Endothelial cell of umbilical vein (primary cell): ENCODE data around the gene SLFN5. TPM values are rescaled to one million over a fixed set of nuclear protein-coding genes. Genes with fewer than 3 reads are reported as not detected.

ENCODE experiments used
- BruUV-seq: library from RNA; stranded (reverse); fragments of 400-500 nt; replicated peaks from 2 replicates; lab custom pipeline; 2021; lab: Mats Ljungman, UMichigan
- CTCF ChIA-PET: fragments of 300-600, 350-600 bp; sonication (Branson Sonifier 250); formaldehyde crosslinking; loops from one replicate; lab custom pipeline; 2021; ENCODE audit warnings: antibody characterized with exemption, inconsistent platforms; lab: Charles Lee
- POLR2A ChIA-PET: fragments of 300-600, 350-600 bp; sonication (Branson Sonifier 250); formaldehyde crosslinking; loops from one replicate; lab custom pipeline; 2021; ENCODE audit warnings: antibody characterized with exemption, inconsistent platforms; lab: Charles Lee
- DNase-seq: peaks from one replicate; pipeline ENCODE4 v3.0.0-alpha.2; 2011; ENCODE audit warnings: low read depth, low spot score
- FAIRE-seq: peaks from 2 replicates; lab custom pipeline; 2011; peaks lifted over from hg19 to GRCh38; lab: Jason Lieb, UNC
- H2AFZ ChIP-seq: 2 replicates; pipeline ENCODE4 v1.6.0; 2012; ENCODE audit warnings: low read depth, low read length, control low read depth, inconsistent platforms
- H3K27ac ChIP-seq: 2 replicates; pipeline ENCODE4 v1.5.1; 2011; ENCODE audit warnings: low read depth, mild to moderate bottlenecking, control low read depth, low read length, moderate library complexity; ENCODE audit not compliant: insufficient read depth
- H3K27me3 ChIP-seq, 2 experiments: 2 replicates each; pipeline versions ENCODE4 v1.6.0 to v1.6.1; 2011; ENCODE audit warnings: low read length in 2 of 2, mixed read lengths in 1 of 2; ENCODE audit not compliant: control insufficient read depth in 2 of 2, insufficient read depth in 2 of 2
- H3K36me3 ChIP-seq, 2 experiments: 2 replicates in 1 of 2; 3 replicates in 1 of 2; pipeline ENCODE4 v1.5.1; 2011; ENCODE audit warnings: low read length in 2 of 2, mild to moderate bottlenecking in 1 of 2, moderate library complexity in 1 of 2; ENCODE audit not compliant: control insufficient read depth in 2 of 2, insufficient read depth in 2 of 2; ENCODE audit errors: extremely low read depth in 1 of 2
- H3K4me1 ChIP-seq: 3 replicates; pipeline ENCODE4 v1.5.1; 2011; ENCODE audit warnings: mild to moderate bottlenecking, low read length; ENCODE audit not compliant: control insufficient read depth, insufficient read depth; ENCODE audit errors: extremely low read depth
- H3K4me2 ChIP-seq: 2 replicates; pipeline ENCODE4 v1.6.1; 2011; ENCODE audit warnings: low read length, control low read depth, mixed read lengths; ENCODE audit not compliant: insufficient read depth
- H3K4me3 ChIP-seq, 3 experiments: fragments of 200-600 bp in 1 of 3; sonication (generic), shearing (Covaris generic) in 1 of 3; replicated peaks in 1 of 3; 2 replicates each; pipeline ENCODE4 v1.5.1; 2011 to 2016; ENCODE audit warnings: control low read depth in 3 of 3, low read length in 3 of 3, mild to moderate bottlenecking in 2 of 3, inconsistent platforms in 1 of 3, low read depth in 1 of 3, moderate library complexity in 1 of 3; ENCODE audit not compliant: insufficient read depth in 1 of 3
- H3K79me2 ChIP-seq: 2 replicates; pipeline ENCODE4 v1.6.0; 2012; ENCODE audit warnings: low read length, inconsistent platforms; ENCODE audit not compliant: control insufficient read depth, insufficient read depth
- H3K9ac ChIP-seq: replicated peaks from 2 replicates; pipeline ENCODE3; 2011; ENCODE audit warnings: low read length, control low read depth; ENCODE audit not compliant: insufficient read depth; ENCODE audit errors: extremely low read depth
- H3K9me1 ChIP-seq: replicated peaks from 3 replicates; pipeline ENCODE4 v1.6.0; 2011; ENCODE audit warnings: mild to moderate bottlenecking, low read length; ENCODE audit not compliant: control insufficient read depth, insufficient read depth; ENCODE audit errors: extremely low read depth
- H3K9me3 ChIP-seq: replicated peaks from 2 replicates; pipeline ENCODE4 v1.5.1; 2012; ENCODE audit warnings: low read length, inconsistent platforms; ENCODE audit not compliant: control insufficient read depth, insufficient read depth
- H4K20me1 ChIP-seq: replicated peaks from 2 replicates; pipeline ENCODE3; 2011; ENCODE audit warnings: mild to moderate bottlenecking, low read length; ENCODE audit not compliant: control insufficient read depth, insufficient read depth; ENCODE audit errors: extremely low read depth
- CTCF ChIP-seq, 2 donors: IDR thresholded peaks; 1 replicate in 1 of 2; 2 replicates in 1 of 2; pipeline ENCODE4 v1.5.1; 2011; ENCODE audit warnings: low read length in 2 of 2, mild to moderate bottlenecking in 2 of 2, moderate library complexity in 2 of 2, control low read depth in 1 of 2, inconsistent platforms in 1 of 2, low read depth in 1 of 2; ENCODE audit not compliant: insufficient read depth in 1 of 2; ENCODE audit errors: extremely low read depth in 1 of 2
- EZH2 ChIP-seq: IDR thresholded peaks from 2 replicates; pipeline ENCODE4 v1.6.1; 2012; ENCODE audit warnings: borderline replicate concordance, low read depth, mild to moderate bottlenecking, moderate library complexity, low read length, inconsistent platforms; ENCODE audit not compliant: severe bottlenecking
- FOS ChIP-seq: IDR thresholded peaks from 2 replicates; pipeline ENCODE4 v1.6.1; 2011; ENCODE audit warnings: mild to moderate bottlenecking, low read length, moderate library complexity, borderline replicate concordance; ENCODE audit not compliant: insufficient read depth
- GATA2 ChIP-seq: IDR thresholded peaks from 2 replicates; pipeline ENCODE4 v1.7.0; 2011; ENCODE audit warnings: low read depth, mild to moderate bottlenecking, moderate library complexity, mixed read lengths, low read length; ENCODE audit not compliant: insufficient read length, insufficient read depth
- JUN ChIP-seq: IDR thresholded peaks from 2 replicates; pipeline ENCODE4 v1.6.1; 2011; ENCODE audit warnings: borderline replicate concordance, low read depth; ENCODE audit not compliant: insufficient read length, insufficient read depth
- MAX ChIP-seq: IDR thresholded peaks from 2 replicates; pipeline ENCODE4 v1.6.1; 2011; ENCODE audit not compliant: insufficient read depth, insufficient read length
- MYC ChIP-seq: IDR thresholded peaks from one replicate; pipeline ENCODE4 v1.6.1; 2011; ENCODE audit warnings: mild to moderate bottlenecking, low read depth, low read length
- POLR2A ChIP-seq: IDR thresholded peaks from 2 replicates; pipeline ENCODE4 v1.6.1; 2012; ENCODE audit warnings: low read depth, mild to moderate bottlenecking, control low read depth, low read length
- POLR2AphosphoS5 ChIP-seq: IDR thresholded peaks from 2 replicates; pipeline ENCODE4 v1.6.1; 2012; ENCODE audit warnings: low read depth, mild to moderate bottlenecking, control low read depth, low read length, moderate library complexity; ENCODE audit not compliant: insufficient read depth
- dilution Hi-C: fragments of 300-500 bp; cut with MboI; formaldehyde crosslinking; loops from one replicate; pipeline ENCODE4 v1.15.0; 2019; ENCODE audit warnings: low sequenced_read_pairs; ENCODE audit not compliant: extremely low pct_ligation_motif_present
- intact Hi-C: fragments of 100-400 bp; cut with micrococcal nuclease; formaldehyde crosslinking; loops from one replicate; pipeline ENCODE4 v1.10.0; 2022
- polyA plus RNA-seq, 4 experiments: library from polyadenylated mRNA; depleted of rRNA in 3 of 4; stranded (reverse) in 3 of 4; unstranded in 1 of 4; fragments of >200 nt; gene quantifications; 2 replicates each; pipeline versions ENCODE4 v1.2.1 to v1.2.3, GENCODE V29; 2011 to 2012; ENCODE audit warnings: missing spikeins in 1 of 4
- total RNA-seq: library from RNA; stranded (reverse); gene quantifications from 2 replicates; pipeline ENCODE4 v1.2.3, GENCODE V29; 2021

SLFN5 gene
- total and polyA plus RNA-seq, 2 donors (not counting 3 experiments of a cell fraction or from before 2014, with no cell fraction given), result 4.5 to 24.2 TPM

- H3K9me3 ChIP-seq, result no peaks in the 10 kb centered on the region
- H2AFZ ChIP-seq, result peak overlapping the region; percentile 14
- intact Hi-C loops, result loop anchor here (1.0 to 2.0 kb wide), 4 partner anchors 33 to 225 kb away; partner anchors contain the start of gene SLFN12
- no peaks in the 10 kb centered on the region for H3K27me3 ChIP-seq
- no peak overlapping the region for H3K4me2 ChIP-seq
- H3K4me3 ChIP-seq, result no peak overlapping the region
- TF ChIP-seq FOS, result no peak
- no peak for TF ChIP-seq JUN
- TF ChIP-seq EZH2, result no peak
- no peak for TF ChIP-seq POLR2AphosphoS5
- TF ChIP-seq MYC, result no peak
- TF ChIP-seq POLR2A, result no peak
- no peak for TF ChIP-seq MAX
- TF ChIP-seq CTCF (IDR thresholded peaks at IDR 0.05; ENCODE audit: extremely low read depth in 1 of 2, insufficient read depth in 1 of 2, low read depth in 1 of 2, low read length in 2 of 2), result no peak
- TF ChIP-seq GATA2, result no peak
- dilution Hi-C loops, result loop anchor here (25.0 kb wide), 1 partner anchor 223 kb away; the partner anchor contains the start of gene SLFN12L
- FAIRE-seq (no peak), DNase-seq (no peak)
- no peaks in the 10 kb centered on the region for H4K20me1 ChIP-seq
- ChIA-PET POLR2A (no interaction called here), CTCF (interaction anchor here (1.0 to 6.6 kb wide), 13 partner anchors 32 to 433 kb away, joined by 3 to 112 read pairs (median 4); partner anchors contain the start of genes SLFN11 and SLFN12L)
- no TSS peak for BruUV-seq
- H3K4me1 ChIP-seq, result peaks cover 3% of the 10 kb centered on the region
- H3K36me3 ChIP-seq, result no peaks in the 10 kb centered on the region
- H3K79me2 ChIP-seq, result no peaks in the 10 kb centered on the region
- no peak overlapping the region for H3K9ac ChIP-seq
- H3K9me1 ChIP-seq, result no peaks in the 10 kb centered on the region
- no peak overlapping the region for H3K27ac ChIP-seq
These were observed 71.1 kb downstream of the SLFN5 start for GRCh38 chr17:35313875-35314409.
